Choroid plexus epithelial cell (primary cell): ENCODE results near the gene BICDL2.

ENCODE experiments used
- DNase-seq: peaks from one replicate; pipeline ENCODE4 v3.0.0-alpha.2; 2010; ENCODE audit warnings: low read depth
- H3K4me3 ChIP-seq: 2 replicates; pipeline ENCODE4 v1.5.1; 2011; ENCODE audit warnings: low read depth, mild to moderate bottlenecking, control low read depth, low read length, moderate library complexity
- TF ChIP-seq, protein P1 (sequence below): conservative IDR thresholded peaks from 2 replicates; pipeline ENCODE4 v1.5.1; 2011; ENCODE audit warnings: low read depth, mild to moderate bottlenecking, control low read depth, inconsistent platforms, low read length, moderate library complexity

Gene BICDL2

DNA sequence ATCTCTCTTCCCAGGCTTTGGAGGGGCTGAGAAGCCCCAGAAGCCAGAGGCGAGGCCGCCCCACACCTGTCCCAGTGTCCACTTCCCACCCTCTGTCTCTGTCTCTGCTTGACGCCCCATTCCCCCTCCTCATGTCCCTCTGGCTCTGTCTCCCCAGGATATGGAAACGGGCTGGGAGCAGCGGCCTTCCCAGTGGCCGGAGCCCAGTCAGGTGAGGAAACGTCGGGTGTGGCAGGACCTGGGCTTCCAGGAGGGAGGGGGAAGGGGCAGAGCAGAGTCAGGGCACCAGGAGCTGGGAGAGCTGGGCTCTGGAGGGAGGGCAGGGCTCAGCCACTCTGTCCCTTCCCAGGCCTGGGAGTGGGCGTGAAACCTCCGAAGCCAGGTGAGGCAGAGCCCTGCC lies 45.9 kb downstream of the BICDL2 start:
- no peak for DNase-seq
- H3K4me3 ChIP-seq: no peak overlapping the region
- TF ChIP-seq, protein P1, sequence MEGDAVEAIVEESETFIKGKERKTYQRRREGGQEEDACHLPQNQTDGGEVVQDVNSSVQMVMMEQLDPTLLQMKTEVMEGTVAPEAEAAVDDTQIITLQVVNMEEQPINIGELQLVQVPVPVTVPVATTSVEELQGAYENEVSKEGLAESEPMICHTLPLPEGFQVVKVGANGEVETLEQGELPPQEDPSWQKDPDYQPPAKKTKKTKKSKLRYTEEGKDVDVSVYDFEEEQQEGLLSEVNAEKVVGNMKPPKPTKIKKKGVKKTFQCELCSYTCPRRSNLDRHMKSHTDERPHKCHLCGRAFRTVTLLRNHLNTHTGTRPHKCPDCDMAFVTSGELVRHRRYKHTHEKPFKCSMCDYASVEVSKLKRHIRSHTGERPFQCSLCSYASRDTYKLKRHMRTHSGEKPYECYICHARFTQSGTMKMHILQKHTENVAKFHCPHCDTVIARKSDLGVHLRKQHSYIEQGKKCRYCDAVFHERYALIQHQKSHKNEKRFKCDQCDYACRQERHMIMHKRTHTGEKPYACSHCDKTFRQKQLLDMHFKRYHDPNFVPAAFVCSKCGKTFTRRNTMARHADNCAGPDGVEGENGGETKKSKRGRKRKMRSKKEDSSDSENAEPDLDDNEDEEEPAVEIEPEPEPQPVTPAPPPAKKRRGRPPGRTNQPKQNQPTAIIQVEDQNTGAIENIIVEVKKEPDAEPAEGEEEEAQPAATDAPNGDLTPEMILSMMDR: no peak

DNA sequence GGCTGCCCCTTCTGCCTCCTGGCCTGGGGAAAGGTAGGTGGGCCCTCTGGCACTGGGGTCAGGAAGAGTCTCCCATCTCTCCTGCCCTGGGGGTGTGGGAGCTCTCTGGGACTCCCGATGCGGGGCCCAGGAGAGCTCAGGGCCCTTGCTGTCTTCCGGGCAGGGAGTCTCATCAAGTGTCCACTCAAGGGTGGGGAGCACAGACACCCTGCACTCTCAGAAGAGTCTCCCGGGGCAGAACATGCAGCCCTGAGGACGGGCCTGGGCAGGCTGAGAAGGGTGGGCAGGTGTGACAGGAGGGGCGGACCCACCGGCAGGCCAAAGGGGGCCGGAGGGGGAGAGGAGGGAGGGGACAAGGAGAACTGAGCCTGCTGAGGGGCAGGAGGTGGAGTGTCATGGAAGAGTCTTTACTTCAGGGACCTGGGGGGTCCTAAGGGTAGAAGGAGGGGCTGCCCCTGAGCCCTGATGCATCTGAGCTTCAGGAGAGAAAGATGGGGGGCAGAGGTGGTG lies 48.1 kb downstream of the BICDL2 start:
- no peak for DNase-seq
- H3K4me3 ChIP-seq: no peak overlapping the region
- TF ChIP-seq, protein P1: no peak

DNA sequence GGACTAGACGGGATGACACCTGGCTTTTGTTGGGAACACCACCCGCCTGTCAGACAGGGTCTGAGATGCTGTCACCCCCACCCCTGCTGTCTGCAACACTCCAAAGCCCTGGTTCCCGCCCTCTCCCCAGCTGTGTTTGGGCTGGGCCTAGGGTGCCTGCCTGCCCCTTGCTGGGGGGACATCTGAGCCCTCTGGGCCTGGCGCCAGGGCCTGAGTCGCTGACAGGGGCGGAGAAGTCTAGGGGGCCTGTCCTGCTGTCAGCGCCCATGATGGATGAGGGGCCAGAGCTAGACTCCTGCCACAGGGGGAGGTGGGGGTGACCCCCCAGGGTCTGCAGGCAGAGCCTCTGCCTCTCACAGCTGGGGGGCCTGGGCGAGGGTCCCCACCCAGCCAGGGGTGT lies 48.9 kb downstream of the BICDL2 start:
- H3K4me3 ChIP-seq: no peak overlapping the region
- DNase-seq: no peak
- TF ChIP-seq, protein P1: no peak

DNA sequence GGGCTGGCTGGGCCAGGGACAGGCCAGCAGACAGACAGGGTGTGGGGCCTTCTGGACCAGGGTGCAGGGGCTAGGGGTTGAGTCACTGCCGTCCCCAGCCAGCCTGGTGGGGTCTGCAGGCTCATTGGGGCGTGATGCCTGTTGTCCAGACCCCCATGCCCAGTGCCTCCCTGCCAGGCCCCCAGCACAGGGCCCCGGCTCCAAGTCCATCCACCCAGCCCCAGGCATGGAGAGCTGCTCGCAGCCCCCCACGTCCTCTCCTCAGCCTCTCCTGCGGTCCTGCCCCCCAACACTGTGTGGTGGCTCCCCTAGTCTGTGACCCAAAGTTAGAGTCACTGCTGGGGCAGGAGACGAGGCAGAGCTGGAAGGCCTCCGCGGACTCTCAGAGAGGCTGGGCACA lies 49.5 kb downstream of the BICDL2 start:
- H3K4me3 ChIP-seq: no peak overlapping the region
- TF ChIP-seq, protein P1: no peak
- DNase-seq: no peak

DNA sequence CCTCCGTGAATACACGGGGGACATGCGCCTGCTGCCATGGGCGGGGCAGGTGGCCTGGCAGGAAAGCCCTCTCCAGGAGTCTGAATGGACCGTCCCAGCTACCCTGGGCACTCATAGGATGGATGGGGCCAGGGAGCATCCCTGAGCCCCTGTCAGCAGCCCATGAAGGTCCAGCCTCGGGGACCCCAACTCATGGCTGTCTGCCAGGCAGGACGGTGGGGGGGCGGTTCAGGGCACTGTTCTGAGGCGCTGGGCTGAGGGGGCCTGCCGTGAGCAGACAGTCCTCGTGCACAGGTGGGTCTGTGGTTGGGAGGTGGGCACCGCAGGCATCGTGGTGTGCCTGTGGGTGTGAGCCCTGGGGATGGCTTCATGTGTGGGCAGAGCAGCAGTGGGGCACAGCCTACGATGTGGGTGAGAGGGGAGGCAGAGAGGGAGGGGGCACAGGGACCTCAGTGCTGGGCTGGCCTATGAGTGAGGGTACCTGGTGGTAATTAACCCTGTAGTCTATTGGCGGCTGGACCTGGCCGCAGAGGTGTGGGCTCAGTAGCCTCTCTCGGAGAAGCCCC lies 50.0 kb downstream of the BICDL2 start:
- TF ChIP-seq, protein P1: no peak
- H3K4me3 ChIP-seq: no peak overlapping the region

DNA sequence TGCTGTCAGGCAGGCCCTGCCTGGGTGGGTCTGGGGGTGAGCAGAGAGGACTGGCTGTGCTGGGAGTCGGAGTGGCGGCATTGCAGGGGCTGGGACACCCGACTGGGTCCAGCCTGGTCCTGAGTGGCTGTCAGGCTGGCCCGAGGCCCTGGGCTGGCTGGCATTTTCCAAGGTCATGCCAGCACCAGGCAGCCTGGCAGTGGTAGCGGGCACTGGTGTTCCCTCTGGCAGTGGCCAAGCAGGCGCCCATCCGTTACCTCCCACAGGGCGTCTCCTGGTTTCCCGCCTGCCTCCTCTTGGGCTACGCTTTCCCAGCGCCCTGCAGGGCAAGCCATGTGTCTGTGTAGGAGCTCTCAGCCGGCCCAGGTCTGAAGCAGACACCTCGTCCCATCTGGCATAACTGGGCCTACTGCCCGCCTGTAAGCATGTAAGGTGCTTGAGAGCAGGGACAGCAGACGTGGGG lies 50.8 kb downstream of the BICDL2 start:
- TF ChIP-seq, protein P1: no peak
- no peak for DNase-seq
- H3K4me3 ChIP-seq: no peak overlapping the region

More for the DNA sequence above, 50.0 kb downstream of the BICDL2 start:
- no peak for DNase-seq

DNA sequence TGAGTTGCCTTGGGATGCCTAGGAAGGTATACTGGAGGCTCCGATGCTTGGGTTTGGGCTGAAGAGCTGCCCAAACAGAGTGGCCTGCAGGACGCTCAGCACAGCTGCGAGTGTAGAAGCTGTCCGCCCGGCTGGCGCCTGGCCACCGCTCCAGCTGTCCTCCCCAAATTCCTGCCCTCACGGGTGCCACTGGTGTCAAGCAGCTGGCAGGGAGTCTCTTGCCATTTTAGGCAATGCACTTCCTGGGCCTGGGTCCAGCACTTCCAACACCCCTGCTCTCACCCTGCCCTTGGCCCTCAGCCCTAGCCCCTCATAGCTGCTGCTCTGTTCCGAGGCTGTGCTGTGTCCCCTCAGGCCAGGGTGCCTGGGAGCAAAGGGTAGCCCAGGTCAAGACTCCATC lies 51.3 kb downstream of the BICDL2 start:
- TF ChIP-seq, protein P1: no peak
- no peak overlapping the region for H3K4me3 ChIP-seq
- no peak for DNase-seq
